ENCODE data around the gene PRKCE.
A peak's percentile ranks its signal among the peaks of the same experiment; 100 is the strongest.

Gene PRKCE

DNA sequence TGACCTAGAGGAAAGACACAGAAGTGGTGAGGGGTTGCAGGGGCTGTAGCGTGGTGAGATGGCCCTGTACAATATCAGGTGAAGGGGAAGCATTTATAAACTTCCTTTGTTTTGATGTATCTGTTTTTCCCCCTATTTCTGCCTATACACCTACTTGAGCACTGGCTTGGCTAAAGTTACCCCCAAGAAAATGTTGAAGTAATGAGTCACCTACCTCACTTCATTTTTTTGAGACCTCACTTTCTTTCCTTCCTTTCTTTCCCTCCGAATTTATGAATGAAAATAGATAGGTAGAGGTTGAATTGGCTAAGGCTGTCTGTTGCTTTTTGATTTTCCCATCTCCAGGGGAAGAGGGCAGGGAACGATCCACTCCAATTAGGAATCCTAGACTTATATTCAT is 414.6 kb downstream of the PRKCE start:
- no peak for DNase-seq

DNA sequence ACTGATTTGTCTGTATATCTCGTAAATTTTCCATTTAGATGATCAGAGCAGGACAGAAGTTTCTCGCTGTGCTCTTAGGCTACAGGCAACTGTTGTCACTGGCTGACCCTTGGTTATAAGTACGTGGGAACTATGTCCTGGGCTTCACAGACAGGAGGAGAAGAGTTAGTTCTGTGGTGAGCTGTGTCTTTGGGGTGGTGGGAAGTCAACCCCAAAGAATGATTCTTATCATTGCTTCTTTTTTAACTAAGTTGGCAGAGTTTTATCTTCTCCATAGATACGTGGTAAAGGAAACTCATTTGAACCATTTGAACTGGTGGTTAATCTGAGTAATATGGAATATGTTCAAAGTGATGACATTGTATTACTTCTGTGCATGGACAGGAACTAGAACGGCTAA is 415.1 kb downstream of the PRKCE start:
- no peak for DNase-seq

DNA sequence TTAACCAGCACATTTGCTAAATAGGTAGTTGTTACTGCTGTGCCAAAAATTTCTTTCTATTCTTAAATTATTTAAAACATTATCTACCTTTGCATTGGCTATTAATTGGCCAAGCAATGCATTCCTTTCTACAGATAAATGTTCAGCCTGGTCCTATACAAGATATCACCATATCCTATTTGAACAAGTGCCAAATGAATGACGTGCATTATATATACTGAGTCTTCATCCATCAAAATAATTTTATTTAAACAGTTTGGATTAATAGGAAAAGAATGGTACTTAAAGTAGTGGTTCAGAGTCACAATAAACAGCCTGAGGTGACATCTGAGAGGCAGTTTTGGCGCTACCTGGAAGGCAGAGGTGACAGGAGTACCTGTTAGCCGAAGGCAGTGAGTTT is 415.6 kb downstream of the PRKCE start:
- no peak for DNase-seq

DNA sequence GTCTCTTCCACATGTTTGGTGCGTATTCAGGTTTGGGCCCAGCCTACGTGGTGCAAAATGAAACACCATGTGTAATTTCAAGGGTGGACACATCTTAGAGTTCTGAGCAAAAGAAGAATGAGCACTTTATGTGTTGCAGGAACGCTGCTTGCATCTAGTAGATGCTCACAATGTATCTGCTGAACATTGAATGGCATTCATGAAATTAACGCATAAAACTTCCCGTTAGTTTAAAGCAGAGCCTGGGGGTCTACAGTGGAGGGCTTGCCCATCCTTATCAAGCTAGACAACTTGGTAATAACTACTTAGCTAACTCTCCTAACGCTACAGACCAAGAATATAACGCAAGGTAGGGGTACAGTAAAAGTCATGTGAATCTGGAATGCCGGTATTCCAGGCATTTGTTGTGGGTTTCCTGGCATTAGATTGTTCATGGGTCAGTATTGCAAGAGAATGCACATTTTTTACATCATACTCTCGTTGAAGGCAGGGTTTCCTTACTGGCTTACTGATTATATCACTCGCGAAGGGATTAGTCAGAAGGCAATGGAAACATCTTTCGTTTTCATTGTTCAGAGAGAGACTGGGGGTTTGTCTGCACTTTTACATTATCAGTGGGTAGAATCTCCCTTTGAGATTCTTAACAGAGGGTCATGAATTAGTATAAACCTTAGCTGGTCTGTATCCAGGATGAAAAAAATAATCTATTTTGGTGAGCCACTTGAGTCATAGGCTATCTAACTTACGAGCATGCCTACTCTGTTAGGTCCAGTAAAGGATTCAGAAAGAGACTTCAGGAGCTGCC is 416.2 kb downstream of the PRKCE start:
- no peak for DNase-seq

DNA sequence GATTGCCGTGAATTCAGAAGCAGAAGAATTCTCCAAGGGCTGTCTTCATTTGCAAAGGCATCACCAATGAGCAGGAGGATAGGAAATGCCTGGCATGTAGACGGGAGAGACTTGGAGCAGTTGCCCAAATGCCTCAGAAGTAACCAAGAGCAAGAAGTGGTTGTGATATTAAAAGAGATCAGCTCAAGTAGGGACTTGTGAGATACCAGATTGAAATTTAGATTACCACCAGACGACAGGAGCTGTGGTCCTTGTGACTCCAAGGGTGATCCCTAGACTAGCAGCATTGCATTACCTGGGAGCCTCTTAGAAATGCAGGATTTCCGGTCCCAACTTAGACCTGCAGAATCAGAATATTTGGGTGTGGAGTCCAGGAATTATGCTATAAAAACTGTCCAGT is 417.2 kb downstream of the PRKCE start:
- DNase-seq, result no peak

DNA sequence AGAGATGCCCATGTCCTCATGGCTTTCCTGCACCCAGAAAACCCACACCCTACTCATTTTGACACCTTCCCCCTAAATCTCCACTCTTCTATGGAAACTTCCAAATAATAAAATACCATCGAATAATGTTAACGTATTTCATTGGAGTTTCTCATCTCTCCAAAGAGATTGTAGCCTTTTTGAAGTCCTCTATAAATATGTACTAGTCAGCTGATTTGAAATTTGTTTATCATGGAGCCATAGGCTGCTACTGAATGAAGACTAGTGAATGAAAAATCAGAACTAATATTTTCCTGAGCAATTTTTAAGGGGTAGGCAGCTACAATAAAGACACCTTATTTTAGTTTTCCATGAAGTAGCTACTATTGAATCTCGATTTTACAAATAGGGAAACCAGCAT is 419.6 kb downstream of the PRKCE start:
- no peak for DNase-seq

DNA sequence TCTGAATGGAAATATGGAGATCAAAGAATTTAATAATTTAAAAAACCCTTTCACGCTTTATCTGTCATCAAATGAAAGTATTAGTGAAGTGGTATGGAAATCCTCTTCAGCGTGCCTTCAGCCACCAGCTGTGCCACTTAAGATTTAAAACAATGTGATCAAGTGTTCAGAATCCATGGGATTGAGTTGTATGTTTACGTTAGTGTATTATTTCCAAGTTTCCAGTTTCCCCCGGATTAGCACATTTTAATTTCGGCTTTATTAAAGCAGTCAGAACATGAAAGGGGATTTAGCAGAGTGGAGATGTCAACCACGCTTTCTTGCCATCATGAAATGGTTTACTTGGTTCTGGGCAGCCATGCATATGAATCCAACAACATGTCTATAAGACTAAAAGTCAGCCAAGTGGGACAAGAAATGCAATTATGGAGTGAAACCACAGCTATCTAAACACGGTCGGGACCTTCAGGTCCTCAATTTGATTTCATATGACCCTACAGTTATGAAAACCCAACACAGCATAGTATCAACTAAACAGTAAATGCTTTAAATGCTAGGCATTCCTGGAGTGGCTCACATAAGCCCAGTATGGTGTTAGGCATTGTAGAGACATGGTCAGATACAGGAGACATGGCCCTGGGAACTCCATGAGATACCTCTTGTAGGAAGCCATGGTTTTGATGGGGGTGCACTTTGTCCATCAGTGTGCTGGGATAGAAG is 420.8 kb downstream of the PRKCE start:
- no peak for DNase-seq

DNA sequence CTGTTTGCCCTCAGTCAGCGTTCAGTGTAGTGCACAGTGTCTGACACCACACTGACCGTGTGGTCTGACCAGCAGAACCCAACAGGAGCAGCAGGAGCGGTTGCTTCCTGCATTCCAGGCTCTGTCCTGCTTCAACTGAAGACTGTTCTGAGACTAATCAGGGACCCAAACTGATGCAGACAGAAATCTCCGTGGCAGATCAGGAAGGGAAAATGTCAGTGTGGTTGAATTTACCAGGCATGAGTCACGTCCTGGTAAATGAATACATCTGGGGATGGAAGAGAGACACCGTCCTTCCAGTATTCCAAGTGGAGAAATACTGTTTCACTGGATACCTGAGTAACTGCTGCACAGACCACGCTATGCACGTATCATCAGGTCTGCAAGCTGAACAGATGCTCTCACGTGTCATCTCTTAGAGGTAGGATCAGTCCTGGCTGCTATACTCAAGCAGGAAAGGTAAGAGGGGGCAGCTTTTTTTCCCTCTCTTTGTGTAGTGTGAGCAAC is 422.1 kb downstream of the PRKCE start:
- DNase-seq, result peak in 2 of 3 donors; percentile 21 to 33

DNA sequence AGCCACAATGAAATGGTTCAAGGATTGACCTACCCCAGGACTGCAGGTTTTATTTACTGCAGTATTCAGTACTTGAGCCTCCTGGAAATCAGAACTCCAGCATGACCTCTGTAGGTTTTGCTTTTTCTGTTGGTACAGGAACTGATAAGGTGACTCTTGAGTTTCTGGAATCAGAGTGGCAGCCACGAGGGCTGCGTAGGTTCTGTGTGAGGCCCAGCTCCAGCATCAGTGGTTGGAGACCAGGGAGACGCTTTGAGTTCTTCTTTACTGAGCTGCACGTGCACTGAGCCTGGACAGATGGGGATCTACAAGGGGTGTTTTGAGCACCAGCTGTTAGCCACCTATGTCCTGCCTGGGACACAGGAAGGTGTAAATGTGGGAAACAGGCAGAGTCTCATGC is 423.0 kb downstream of the PRKCE start:
- DNase-seq, result no peak

DNA sequence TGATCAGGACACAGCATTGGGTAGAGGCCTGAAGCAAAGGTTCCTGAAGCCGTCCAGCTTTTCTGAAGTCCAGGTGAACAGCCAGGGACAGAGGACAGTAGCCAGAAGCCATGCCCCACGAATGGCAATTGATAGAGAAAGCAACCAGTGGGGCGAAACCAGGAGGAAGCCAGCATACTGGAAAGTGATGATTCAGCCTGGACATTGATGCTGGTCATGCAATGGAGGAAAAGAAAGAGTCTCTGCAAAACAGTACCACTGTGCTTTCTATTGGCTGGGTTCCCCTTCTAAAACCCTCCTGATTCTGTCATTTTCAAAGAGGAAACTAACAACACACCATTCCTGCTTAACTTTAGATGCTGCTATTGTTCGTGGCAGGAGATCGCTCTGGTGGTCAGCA is 424.4 kb downstream of the PRKCE start:
- DNase-seq, result peak; percentile 43 to 57 (median 49)

DNA sequence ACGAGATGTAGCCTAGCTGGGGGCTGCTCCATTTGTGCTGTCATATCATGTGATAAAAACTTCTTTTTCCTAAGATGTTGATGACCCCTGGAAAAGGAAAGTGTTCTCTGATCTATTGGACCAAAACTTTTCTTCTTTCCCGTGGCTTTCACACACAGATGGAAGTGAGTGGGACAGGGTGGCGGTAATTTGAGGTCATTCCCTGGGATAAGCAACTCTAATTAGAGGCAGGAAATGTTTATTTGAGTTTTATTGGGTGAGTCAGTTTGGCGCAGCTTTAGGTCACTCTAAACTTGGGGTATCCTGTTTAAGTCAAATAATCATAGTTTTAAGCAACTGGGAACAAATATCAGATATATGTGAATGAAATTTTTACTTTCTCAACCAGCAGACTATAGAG is 424.8 kb downstream of the PRKCE start:
- DNase-seq, result no peak

DNA sequence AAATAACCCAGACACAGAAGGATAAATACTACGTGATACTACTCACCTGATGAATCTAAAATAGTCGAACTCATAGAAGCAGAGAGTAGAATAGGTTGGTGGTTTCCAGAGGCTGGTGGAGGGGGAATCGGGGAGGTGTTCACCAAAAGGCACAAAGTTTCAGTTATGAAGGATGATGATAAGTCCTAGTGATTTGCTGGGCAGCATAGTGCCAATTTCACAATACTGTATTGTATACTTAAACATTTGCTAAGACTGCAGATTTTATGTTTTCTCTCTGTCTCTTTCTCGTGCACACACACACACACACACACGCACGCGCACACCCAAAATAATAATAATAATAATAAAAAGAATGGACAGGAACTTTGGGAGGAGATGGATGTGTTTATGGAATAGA is 425.4 kb downstream of the PRKCE start:
- no peak for DNase-seq

DNA sequence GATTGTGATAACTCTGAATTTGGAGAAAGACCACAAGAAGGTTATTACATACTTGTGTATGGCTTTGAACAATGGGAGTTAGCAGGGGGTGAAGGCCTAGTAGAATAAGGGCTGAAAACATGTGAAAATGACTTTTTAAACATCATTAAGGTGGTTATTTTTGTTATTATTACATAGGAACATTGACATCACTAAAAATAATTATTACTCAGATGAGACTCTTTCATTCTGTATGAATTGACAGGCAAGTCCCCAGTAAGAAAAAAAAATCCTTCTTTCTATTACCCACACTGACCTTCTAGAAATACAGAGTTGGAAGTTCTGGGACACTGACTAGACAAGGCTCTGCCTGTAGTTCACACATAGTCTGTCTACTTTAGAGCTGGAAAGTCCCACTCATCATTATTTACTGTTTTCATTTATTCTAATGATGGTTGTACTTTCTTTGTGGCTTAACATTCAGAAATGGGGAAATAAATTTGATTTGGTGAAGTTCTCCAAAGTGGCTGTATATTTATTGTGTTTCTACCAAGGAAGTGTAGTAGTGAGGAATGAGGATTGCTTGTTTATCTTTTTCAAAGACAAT is 426.1 kb downstream of the PRKCE start:
- DNase-seq, result peak; percentile 27 to 66 (median 64)

DNA sequence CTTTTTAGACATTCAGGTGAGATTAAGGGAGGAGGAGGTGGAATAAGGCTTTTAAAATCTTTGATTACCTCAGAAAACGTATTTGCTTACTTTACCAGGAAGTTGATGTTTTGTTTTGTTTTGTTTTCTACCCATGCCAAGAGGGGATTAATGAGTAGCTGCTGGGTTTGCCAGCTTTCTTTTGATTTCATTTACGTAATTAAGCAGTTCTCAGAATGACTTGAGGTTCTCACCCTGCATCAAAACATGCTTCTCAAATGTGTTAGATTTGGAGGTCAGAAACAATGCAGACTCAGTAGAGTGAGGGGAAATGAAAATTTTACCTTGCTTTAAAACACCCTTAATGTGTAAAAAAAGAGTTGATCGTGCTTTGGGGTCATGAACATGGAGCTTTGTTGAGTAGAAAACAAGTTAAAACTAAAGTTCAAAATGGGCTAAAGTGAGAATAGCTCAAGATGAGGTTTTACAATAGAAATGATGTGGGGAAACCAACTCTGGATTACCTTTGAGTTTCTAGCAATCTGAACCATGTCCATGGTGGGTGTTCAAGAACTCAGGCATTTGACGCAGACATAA is 428.6 kb downstream of the PRKCE start:
- DNase-seq, result no peak

DNA sequence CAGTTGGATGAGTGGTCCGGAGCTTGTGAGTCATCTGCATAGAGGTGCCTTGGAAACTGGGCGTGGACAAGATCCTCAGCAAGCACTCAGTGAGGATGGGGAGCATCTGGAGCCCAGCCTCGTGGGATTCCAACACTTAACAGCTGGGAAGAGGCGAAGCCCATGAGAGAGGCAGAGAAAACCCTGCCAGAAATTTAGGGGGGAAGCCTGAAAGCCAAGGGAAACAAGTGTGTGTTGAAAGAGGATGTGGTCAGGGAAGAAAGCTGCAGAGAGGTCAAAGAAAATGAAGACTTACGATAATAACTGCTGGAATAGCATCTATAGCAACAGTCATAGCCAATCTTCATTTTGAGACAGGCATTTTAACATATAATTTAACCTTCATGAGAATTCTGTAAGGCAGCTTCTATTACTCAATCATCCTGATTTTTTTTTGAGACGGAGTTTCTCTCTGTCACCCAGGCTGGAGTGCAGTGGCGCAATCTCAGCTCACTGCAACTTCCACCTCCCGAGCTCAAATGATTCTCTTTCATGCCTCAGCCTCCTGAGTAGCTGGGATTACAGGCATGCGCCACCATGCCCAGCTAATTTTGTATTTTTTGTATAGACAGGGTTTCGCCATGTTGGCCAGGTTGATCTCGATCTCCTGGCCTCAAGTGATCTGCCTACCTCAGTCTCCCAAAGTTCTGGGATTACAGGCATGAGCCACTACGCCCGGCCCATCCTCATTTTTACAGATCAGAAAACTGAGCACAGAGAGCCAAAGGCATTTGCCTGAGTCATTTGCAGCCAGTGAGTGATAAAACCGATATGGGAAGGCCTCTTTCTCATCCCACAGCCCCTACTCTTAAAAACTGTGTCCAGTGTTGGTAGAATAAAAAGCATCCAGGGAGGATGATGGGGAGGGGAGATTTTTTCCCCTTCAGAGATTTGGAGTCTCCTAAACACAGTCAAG is 431.3 kb downstream of the PRKCE start:
- DNase-seq, result peak; percentile 46 to 74 (median 68)

DNA sequence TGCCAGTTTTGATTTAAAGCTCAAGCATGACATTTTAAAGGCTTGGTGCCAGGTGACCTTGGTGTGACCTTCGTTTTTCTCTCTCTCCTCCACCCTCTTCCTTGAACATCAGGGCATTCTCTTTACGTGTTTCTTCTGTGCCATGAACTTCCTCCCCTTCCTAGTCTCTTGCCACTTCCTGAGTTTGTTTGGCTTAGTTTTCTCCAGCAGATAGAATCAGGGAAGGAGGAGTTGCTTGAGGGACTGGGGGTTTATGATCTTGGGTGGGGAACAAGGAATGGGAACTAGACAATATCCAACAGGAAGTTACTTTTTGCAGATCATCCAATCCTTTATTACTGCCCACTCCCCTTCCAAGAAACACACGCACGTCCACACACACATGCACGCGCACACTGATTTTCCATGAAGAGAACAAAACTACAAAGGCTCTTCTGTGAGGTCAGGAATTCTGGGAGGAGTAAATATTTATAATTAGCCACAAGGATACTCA is 435.1 kb downstream of the PRKCE start:
- DNase-seq, result no peak

DNA sequence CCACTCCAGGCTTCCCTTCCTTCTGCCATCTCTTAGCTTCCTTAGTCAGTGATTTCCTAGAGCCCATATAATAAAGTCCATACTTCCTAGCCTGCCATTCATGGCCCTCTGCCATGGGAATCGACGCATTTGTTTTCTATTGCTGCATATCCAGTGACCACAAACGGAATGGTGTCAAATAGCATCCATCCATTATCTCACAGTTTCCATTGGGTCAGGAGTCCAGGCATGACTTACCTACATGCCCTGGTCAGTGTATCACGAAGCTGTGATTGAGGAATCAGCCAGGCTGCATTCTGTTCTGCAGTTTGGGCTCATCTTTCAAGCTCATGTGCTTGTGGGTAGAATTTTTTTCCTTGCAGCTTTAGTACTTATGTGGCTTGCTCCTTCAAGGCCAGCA is 436.0 kb downstream of the PRKCE start:
- no peak for DNase-seq

DNA sequence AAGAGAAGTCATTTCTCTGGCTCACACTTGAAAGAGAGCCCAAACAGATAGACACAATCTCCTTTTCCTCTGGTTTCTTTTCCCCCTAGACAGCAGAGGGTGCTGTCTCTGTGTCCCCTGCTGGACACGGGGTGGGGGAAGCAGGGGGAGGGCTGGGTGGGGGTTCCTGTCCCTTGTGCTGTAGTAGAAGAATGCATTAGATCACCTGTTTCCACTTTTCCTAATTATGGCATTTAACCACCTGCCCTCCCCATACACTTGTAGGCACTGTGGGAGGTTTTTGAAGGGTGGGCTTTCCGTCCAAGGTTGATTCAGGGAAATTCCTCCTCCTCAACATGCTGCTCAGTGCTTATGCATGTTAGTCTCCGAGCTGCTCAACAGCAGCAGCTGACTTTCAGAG is 439.5 kb downstream of the PRKCE start:
- no peak for DNase-seq

DNA sequence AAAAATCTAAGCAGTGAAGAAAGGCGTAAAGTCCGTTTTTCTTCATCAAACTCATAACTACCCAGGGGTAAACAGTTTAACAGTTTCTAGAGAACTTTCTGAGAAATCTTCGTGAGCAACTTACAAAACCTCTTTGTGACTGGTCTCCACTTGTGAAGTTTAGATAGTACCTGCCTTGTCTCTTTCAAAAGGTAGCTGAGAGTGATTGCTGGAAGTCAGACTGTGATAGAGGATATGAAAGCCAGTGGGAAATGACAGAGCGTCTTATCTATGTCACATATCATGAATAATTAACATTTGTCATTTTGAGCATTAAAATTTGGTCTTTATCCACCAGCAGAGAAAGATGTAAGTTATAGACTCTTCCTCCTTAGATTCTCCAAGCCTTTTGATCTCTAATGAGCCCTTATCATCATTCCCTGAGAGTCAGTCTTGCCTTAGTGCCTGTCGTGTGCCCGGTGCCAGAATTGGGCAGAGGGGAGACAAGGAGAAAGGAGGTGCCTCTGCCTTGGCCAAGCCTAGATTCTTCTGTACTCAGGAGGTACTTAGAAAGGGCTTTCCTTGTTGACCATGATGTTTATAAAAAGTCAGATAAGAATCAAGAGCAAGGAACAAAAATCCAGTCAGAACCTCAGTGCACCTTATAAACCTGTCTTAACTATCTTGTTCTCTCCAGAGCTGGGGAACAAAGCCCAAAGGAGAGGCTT is 440.6 kb downstream of the PRKCE start:
- no peak for DNase-seq

DNA sequence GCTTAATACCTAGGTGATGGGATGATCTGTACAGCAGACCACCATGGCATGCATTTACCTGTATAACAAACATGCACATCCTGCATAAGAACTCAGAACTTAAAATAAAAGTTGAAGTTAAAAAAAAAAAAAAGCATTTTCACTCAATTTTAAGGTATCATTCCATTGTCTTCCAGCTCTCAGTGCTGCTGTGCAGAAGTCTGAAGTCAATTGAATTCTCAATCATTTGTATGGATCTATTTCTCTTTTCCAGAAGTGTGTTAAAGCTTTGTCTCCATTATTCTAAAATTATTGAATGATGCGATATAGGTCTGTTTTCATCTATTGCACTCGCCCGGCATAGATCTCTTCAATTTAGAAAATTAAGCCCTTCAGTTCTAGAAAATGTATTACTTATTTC is 443.2 kb downstream of the PRKCE start:
- DNase-seq, result no peak

DNA sequence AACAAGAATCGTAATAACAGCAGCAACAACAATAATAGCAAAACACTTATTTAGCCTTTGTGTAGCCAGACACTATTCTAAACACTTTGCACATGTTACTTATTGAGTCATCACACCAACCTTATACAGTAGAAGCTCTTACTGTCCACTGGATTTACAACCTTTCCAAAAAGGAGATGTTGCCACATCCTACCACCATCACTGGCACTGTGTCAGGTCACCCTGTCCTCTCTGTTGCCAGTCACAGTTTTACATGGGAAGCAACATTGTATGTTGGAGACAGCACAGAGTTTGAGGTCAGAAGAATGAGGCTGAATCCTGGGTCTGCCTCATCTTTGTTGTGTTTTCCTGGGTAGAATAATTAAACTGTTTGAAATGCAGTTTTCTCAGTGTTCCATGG is 444.4 kb downstream of the PRKCE start:
- DNase-seq, result peak in 1 of 3 donors; percentile 22
